ENCODE data around the gene SFT2D1.
"Not testable (repeated sequence)": the region's sequence is repeated elsewhere in the genome, so short reads cannot be mapped to it uniquely, and the experiment has no call there.

The SFT2D1 gene

GRCh38 chr6:166362427-166362826, 20.1 kb upstream of the SFT2D1 start:
- DNase-seq = not testable (repeated sequence)

GRCh38 chr6:166361077-166361429, 18.7 kb upstream of the SFT2D1 start:
- peak; percentile 27 for DNase-seq

GRCh38 chr6:166360243-166361076, 18.1 kb upstream of the SFT2D1 start:
- DNase-seq = no peak

- DNase-seq = no peak
Measured at GRCh38 chr6:166355552-166355951, 13.2 kb upstream of the SFT2D1 start.

- no peak for DNase-seq
Measured at GRCh38 chr6:166354965-166355364, 12.6 kb upstream of the SFT2D1 start.

GRCh38 chr6:166354143-166354542, 11.8 kb upstream of the SFT2D1 start:
- DNase-seq = no peak

- no peak for DNase-seq
Measured at GRCh38 chr6:166353507-166353906, 11.2 kb upstream of the SFT2D1 start.

- DNase-seq = no peak
Measured at GRCh38 chr6:166352923-166353322, 10.6 kb upstream of the SFT2D1 start.

GRCh38 chr6:166351715-166352285, 9.5 kb upstream of the SFT2D1 start:
- peak; percentile 25 for DNase-seq

GRCh38 chr6:166348305-166348949, 6.1 kb upstream of the SFT2D1 start:
- peak; percentile 45 for DNase-seq

- no peak for DNase-seq
Measured at GRCh38 chr6:166346965-166347364, 4.6 kb upstream of the SFT2D1 start.

- DNase-seq = no peak
Measured at GRCh38 chr6:166346449-166346848, 4.1 kb upstream of the SFT2D1 start.

GRCh38 chr6:166345672-166346071, 3.3 kb upstream of the SFT2D1 start:
- DNase-seq = not testable (repeated sequence)

GRCh38 chr6:166344921-166345320, 2.6 kb upstream of the SFT2D1 start:
- not testable (repeated sequence) for DNase-seq

- no peak for DNase-seq
Measured at GRCh38 chr6:166344240-166344639, 1.9 kb upstream of the SFT2D1 start.

GRCh38 chr6:166343150-166343487, 774 bp upstream of the SFT2D1 start:
- DNase-seq = no peak

GRCh38 chr6:166341977-166342348, 382 bp downstream of the SFT2D1 start:
- DNase-seq = no peak

GRCh38 chr6:166341464-166341863, 881 bp downstream of the SFT2D1 start:
- peak; percentile 4 for DNase-seq

- DNase-seq = no peak
Measured at GRCh38 chr6:166338854-166339253, 3.5 kb downstream of the SFT2D1 start.

GRCh38 chr6:166336847-166337246, 5.5 kb downstream of the SFT2D1 start:
- no peak for DNase-seq

GRCh38 chr6:166335378-166336302, 6.7 kb downstream of the SFT2D1 start:
- no peak for DNase-seq

GRCh38 chr6:166334878-166335277, 7.5 kb downstream of the SFT2D1 start:
- no peak for DNase-seq
